Measurements from ENCODE around the gene PAX9. TPM values are rescaled to one million over a fixed set of nuclear protein-coding genes. Genes with fewer than 3 reads are reported as not detected.

PAX9 gene
- total and polyA plus RNA-seq, 12 donors = under 0.01 to 0.04 TPM; not detected in 10

- TF ChIP-seq CTCF (IDR thresholded peaks at IDR 0.05) (no peak), POLR2A (IDR thresholded peaks at IDR 0.05) (no peak)
- 77 to 79% (median 78%) methylated on average over 3 of the region's 3 CpGs for WGBS, 4 donors
- intact Hi-C loops (cut with DNase I) = no loop called here
- Histone ChIP-seq H3K36me3 (replicated peaks in 1 of 2) (no peaks in the 10 kb centered on the region), H3K27ac (no peak overlapping the region), H3K27me3 (no peaks in the 10 kb centered on the region), H3K9me3 (replicated peaks in 1 of 3) (no peaks in the 10 kb centered on the region), H3K4me1 (replicated peaks in 1 of 2) (no peaks in the 10 kb centered on the region), H3K4me3 (no peak overlapping the region)
- no peak for DNase-seq
Measured at GRCh38 chr14:36633580-36633979, 28.1 kb upstream of the PAX9 start.

- Histone ChIP-seq H3K9me3 (replicated peaks in 1 of 3) (no peaks in the 10 kb centered on the region), H3K36me3 (replicated peaks in 1 of 2) (no peaks in the 10 kb centered on the region), H3K27ac (no peak overlapping the region), H3K4me3 (no peak overlapping the region), H3K4me1 (replicated peaks in 1 of 2) (peaks cover 7 to 18% of the 10 kb centered on the region in 2 donors), H3K27me3 (peaks cover 69% of the 10 kb centered on the region)
- 4 to 18% (median 7%) methylated on average over 6 to 55 of the region's 55 CpGs for WGBS, 4 donors
- TF ChIP-seq POLR2A (IDR thresholded peaks at IDR 0.05) = no peak
- TF ChIP-seq CTCF (IDR thresholded peaks at IDR 0.05) = no peak
- intact Hi-C loops (cut with DNase I) = loop anchor here in 1 of 2 donors (5.0 kb wide), 1 partner anchor 295 kb away; no protein-coding TSS in a partner anchor
- no peak for DNase-seq
Measured at GRCh38 chr14:36646664-36647416, 14.8 kb upstream of the PAX9 start.

- no peaks in the 10 kb centered on the region for H3K9me3 ChIP-seq (replicated peaks in 1 of 3)
- H3K36me3 ChIP-seq (replicated peaks in 1 of 2) = no peaks in the 10 kb centered on the region
- TF ChIP-seq CTCF (IDR thresholded peaks at IDR 0.05) (no peak), POLR2A (IDR thresholded peaks at IDR 0.05) (no peak)
- peak overlapping the region in 1 of 4 donors; percentile 27 for H3K4me3 ChIP-seq
- H3K4me1 ChIP-seq (replicated peaks in 1 of 2) = peaks cover 7 to 18% of the 10 kb centered on the region in 2 donors
- H3K27me3 ChIP-seq = peaks cover 74% of the 10 kb centered on the region
- intact Hi-C loops (cut with DNase I) = loop anchor here in 1 of 2 donors (5.0 kb wide), 1 partner anchor 295 kb away; no protein-coding TSS in a partner anchor
- no peak overlapping the region for H3K27ac ChIP-seq
- 2 to 3% (median 3%) methylated on average over 8 to 34 of the region's 34 CpGs; no CpG with 5 or more reads in 1 of the 4 donors for WGBS, 4 donors
- DNase-seq = no peak
Measured at GRCh38 chr14:36647417-36647823, 14.2 kb upstream of the PAX9 start.

GRCh38 chr14:36647824-36648753 is 13.6 kb upstream of the PAX9 start:
- H3K4me1 ChIP-seq (replicated peaks in 1 of 2) = peaks cover 7 to 18% of the 10 kb centered on the region in 2 donors
- DNase-seq = peak in 2 of 7 donors; percentile 24 to 31
- intact Hi-C loops (cut with DNase I) = loop anchor here in 1 of 2 donors (5.0 kb wide), 1 partner anchor 294 kb away; no protein-coding TSS in a partner anchor
- no peaks in the 10 kb centered on the region for H3K36me3 ChIP-seq (replicated peaks in 1 of 2)
- TF ChIP-seq CTCF (IDR thresholded peaks at IDR 0.05) (peak; percentile 12 to 49 (median 43)), POLR2A (IDR thresholded peaks at IDR 0.05) (no peak)
- no peaks in the 10 kb centered on the region for H3K9me3 ChIP-seq (replicated peaks in 1 of 3)
- 4 to 13% (median 5%) methylated on average over 31 to 62 of the region's 62 CpGs for WGBS, 4 donors
- H3K4me3 ChIP-seq = peak overlapping the region in 1 of 4 donors; percentile 27
- peaks cover 77% of the 10 kb centered on the region for H3K27me3 ChIP-seq
- H3K27ac ChIP-seq = no peak overlapping the region
